ENCODE data around the gene KCNT2. TPM values are rescaled to one million over a fixed set of nuclear protein-coding genes. Genes with fewer than 3 reads are reported as not detected.

Gene KCNT2
- total and polyA plus RNA-seq, 9 of the 15 experiments (the other 6 are each of a cell fraction or from before 2014, with no cell fraction given) = 0.13 to 0.73 (median 0.28) TPM

- no peak for FAIRE-seq
Observed at GRCh38 chr1:196603651-196604050, 4.6 kb downstream of the KCNT2 start.

GRCh38 chr1:196598942-196599748 is 9.1 kb downstream of the KCNT2 start:
- H3K4me3 ChIP-seq = no peak overlapping the region
- no peaks in the 10 kb centered on the region for H3K79me2 ChIP-seq (ENCODE audit: control insufficient read depth, insufficient read depth, low read length)
- no peak overlapping the region for H2AFZ ChIP-seq (ENCODE audit: low read depth, low read length)
- ChIA-PET CTCF (ENCODE audit: low intra/inter-chr PET ratio) (interaction anchor here (0.5 kb wide), 1 partner anchor 80 kb away, joined by 5 read pairs; no protein-coding TSS in a partner anchor), POLR2A (no interaction called here)
- H3K4me2 ChIP-seq (ENCODE audit: insufficient read depth, low read length) = no peak overlapping the region
- no TSS peak for BruUV-seq (replicated peaks)
- TF ChIP-seq NKRF (IDR thresholded peaks at IDR 0.05; ENCODE audit: borderline replicate concordance) (no peak), ZKSCAN3 (CRISPR knock-in tag; IDR thresholded peaks at IDR 0.05) (no peak), ZNF41 (CRISPR knock-in tag; conservative IDR thresholded peaks at IDR 0.05) (no peak), PBX2 (CRISPR knock-in tag; IDR thresholded peaks at IDR 0.05; ENCODE audit: low read depth) (no peak), PBX2 (tag; conservative IDR thresholded peaks at IDR 0.05; ENCODE audit: low read depth) (0 out of 2 replicates have a peak, but pooled peaks have one; percentile 37)
- H3K9me3 ChIP-seq (replicated peaks; ENCODE audit: control insufficient read depth, insufficient read depth, low read depth, low read length) = no peaks in the 10 kb centered on the region
- no peak overlapping the region for H3K9ac ChIP-seq (ENCODE audit: insufficient read depth in 1 of 2, low read depth in 2 of 2, low read length in 2 of 2)
- H3K9me1 ChIP-seq (ENCODE audit: control insufficient read depth, insufficient read depth, low read length) = no peaks in the 10 kb centered on the region
- FAIRE-seq (no peak), DNase-seq (ENCODE audit: extremely low read depth in 1 of 4, low spot score in 3 of 4) (no peak), ATAC-seq (0 out of 3 replicates have a peak, but pooled peaks have one; percentile 27)
- no peaks in the 10 kb centered on the region for H3K36me3 ChIP-seq (ENCODE audit: control insufficient read depth, insufficient read depth, low read length)
- no peaks in the 10 kb centered on the region for H4K20me1 ChIP-seq (replicated peaks; ENCODE audit: control insufficient read depth, insufficient read depth, low read length)
- in situ Hi-C loops (cut with MboI) = no loop called here
- intact Hi-C loops (cut with micrococcal nuclease) = no loop called here
- no peaks in the 10 kb centered on the region for H3K4me1 ChIP-seq (replicated peaks in 1 of 2; ENCODE audit: control insufficient read depth in 2 of 2, insufficient read depth in 2 of 2, low read length in 2 of 2)
- 0% methylated on average over 2 of the region's 2 CpGs for WGBS (ENCODE audit: insufficient coverage, low coverage, missing lambda C conversion rate)
- no peaks in the 10 kb centered on the region for H3K27me3 ChIP-seq (ENCODE audit: control insufficient read depth in 2 of 2, insufficient read depth in 2 of 2, low read length in 2 of 2)
- H3K27ac ChIP-seq (ENCODE audit: extremely low read depth, low read depth, low read length) = no peak overlapping the region

More at GRCh38 chr1:196603651-196604050, 4.6 kb downstream of the KCNT2 start:
- BruUV-seq (replicated peaks) = no TSS peak
- in situ Hi-C loops (cut with MboI) = no loop called here
- CTCF ChIA-PET (ENCODE audit: low intra/inter-chr PET ratio) = no interaction called here
- H3K27ac ChIP-seq (ENCODE audit: extremely low read depth, low read depth, low read length) = no peak overlapping the region
- TF ChIP-seq ILF3 (IDR thresholded peaks at IDR 0.05; ENCODE audit: borderline replicate concordance) (no peak), NFIC (IDR thresholded peaks at IDR 0.05) (peak; percentile 60; the same call in 1 of the 2 replicates), HNRNPH1 (optimal IDR thresholded peaks at IDR 0.05; ENCODE audit: low read depth, low read length) (no peak)
- POLR2A ChIA-PET = no interaction called here
- H3K4me1 ChIP-seq (replicated peaks in 1 of 2; ENCODE audit: control insufficient read depth in 2 of 2, insufficient read depth in 2 of 2, low read length in 2 of 2) = peaks cover 0 to 2% of the 10 kb centered on the region in 2 experiments; a peak in 1 of 5 replicates
- no peaks in the 10 kb centered on the region for H4K20me1 ChIP-seq (replicated peaks; ENCODE audit: control insufficient read depth, insufficient read depth, low read length)
- H3K9me1 ChIP-seq (ENCODE audit: control insufficient read depth, insufficient read depth, low read length) = no peaks in the 10 kb centered on the region
- no peak overlapping the region for H3K4me3 ChIP-seq
- no peak for DNase-seq (ENCODE audit: extremely low read depth in 1 of 4, low spot score in 3 of 4)
- no peaks in the 10 kb centered on the region for H3K79me2 ChIP-seq (ENCODE audit: control insufficient read depth, insufficient read depth, low read length)
- no peak overlapping the region for H3K4me2 ChIP-seq (ENCODE audit: insufficient read depth, low read length)
- no peaks in the 10 kb centered on the region for H3K27me3 ChIP-seq (ENCODE audit: control insufficient read depth in 2 of 2, insufficient read depth in 2 of 2, low read length in 2 of 2)
- no peaks in the 10 kb centered on the region for H3K9me3 ChIP-seq (replicated peaks; ENCODE audit: control insufficient read depth, insufficient read depth, low read depth, low read length)
- no peak overlapping the region for H3K9ac ChIP-seq (ENCODE audit: insufficient read depth in 1 of 2, low read depth in 2 of 2, low read length in 2 of 2)
- no peak for ATAC-seq
- no peak overlapping the region for H2AFZ ChIP-seq (ENCODE audit: low read depth, low read length)
- intact Hi-C loops (cut with micrococcal nuclease) = no loop called here
- H3K36me3 ChIP-seq (ENCODE audit: control insufficient read depth, insufficient read depth, low read length) = no peaks in the 10 kb centered on the region
